Activated T-cell treated with anti-CD3 and anti-CD28 coated beads for 48 hours (primary cell): ENCODE data around the gene CEP20.
"Not testable (repeated sequence)": the region's sequence is repeated elsewhere in the genome, so short reads cannot be mapped to it uniquely, and the experiment has no call there.

ENCODE experiments used
- DNase-seq: peaks from one replicate; pipeline ENCODE4 v3.0.0-alpha.2; 2020; ENCODE audit warnings: low read depth

Gene CEP20, protein sequence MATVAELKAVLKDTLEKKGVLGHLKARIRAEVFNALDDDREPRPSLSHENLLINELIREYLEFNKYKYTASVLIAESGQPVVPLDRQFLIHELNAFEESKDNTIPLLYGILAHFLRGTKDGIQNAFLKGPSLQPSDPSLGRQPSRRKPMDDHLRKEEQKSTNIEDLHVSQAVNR

GRCh38 chr16:15888072-15888976 lies at the start of gene CEP20:
Gene CEP20, minus strand, starts transcription at chr16:15888603. Its CDS starts 18 bp downstream, at chr16:15888585.
- peak; percentile 99 for DNase-seq

GRCh38 chr16:15936809-15937208 lies 48.4 kb upstream of the CEP20 start:
- DNase-seq, result not testable (repeated sequence)

DNA sequence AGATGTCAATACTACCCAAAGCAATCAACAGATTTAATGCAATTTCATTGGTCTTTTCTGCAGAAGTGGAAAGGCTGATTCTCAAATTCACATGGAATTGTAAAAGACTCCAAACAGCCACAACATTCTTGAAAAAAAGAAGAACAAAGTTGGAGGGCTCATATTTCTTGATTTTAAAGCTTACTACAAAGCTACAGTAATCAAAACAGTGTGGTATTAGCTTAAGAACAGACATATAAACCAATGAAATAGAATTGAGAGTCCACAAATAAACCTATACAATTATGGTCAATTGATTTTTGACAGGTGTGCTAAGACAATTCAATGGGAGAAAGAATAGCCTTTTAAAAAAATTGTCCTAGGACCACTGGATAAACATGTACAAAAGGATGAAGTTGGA lies 46.6 kb upstream of the CEP20 start:
- no peak for DNase-seq

- no peak for DNase-seq
Observed at GRCh38 chr16:15933781-15934180, 45.4 kb upstream of the CEP20 start.

GRCh38 chr16:15932939-15933338 lies 44.5 kb upstream of the CEP20 start:
- no peak for DNase-seq

DNA sequence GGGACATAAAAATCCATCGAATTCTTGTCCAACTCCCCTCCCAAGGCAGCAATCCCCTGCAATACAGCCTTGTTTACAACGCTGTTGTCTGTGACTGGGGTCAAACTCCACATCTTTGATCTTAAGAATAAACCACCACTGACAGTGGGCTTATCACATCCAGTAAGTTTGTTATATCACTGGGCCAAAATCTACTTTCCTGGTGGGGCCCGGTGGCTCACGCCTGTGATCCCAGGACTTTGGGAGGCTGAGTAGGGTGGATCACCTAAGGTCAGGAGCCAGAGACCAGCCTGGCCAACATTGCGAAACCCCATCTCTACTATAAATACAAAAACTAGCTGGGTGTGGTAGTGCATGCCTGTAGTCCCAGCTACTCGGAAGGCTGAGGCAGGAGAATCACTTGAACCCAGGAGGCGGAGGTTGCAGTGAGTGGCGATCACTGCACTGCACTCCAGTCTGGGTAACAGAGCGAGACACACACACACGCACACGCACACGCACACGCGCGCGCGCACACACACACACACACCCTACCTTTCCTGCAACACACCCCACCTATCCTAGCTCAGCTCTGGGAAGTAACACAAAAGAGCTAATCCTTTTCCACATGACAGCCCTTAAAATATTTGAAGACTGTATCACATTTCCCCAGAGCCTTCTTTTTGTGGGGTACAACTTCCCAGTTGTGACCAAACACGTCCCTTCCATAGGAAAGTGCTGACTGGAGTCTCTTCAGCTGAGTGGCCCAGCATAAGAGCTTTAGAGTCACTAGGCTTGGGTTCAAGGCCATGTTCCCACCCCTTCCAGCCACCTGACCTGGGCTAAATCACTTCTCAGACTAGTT lies 40.1 kb upstream of the CEP20 start:
- DNase-seq, result no peak

- no peak for DNase-seq
Observed at GRCh38 chr16:15925631-15926030, 37.2 kb upstream of the CEP20 start.

DNA sequence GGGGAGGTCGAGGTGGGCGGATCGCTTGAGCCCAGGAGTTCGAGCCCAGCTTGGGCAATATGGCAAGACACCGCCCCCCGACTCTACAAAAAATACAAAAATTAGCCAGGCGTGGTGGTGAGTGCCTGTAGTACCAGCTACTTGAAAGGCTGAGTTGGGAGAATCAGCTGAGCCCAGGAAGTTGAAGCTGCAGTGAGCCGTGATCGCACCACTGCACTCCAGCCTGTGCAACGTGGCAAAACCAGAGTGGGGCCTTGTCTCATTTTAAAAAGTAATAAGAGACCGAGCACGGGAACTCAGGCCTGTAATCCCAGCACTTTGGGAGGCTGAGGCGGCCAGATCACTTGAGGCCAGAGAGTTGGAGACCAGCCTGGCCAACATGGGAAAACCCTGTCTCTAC lies 36.6 kb upstream of the CEP20 start:
- DNase-seq, result no peak

DNA sequence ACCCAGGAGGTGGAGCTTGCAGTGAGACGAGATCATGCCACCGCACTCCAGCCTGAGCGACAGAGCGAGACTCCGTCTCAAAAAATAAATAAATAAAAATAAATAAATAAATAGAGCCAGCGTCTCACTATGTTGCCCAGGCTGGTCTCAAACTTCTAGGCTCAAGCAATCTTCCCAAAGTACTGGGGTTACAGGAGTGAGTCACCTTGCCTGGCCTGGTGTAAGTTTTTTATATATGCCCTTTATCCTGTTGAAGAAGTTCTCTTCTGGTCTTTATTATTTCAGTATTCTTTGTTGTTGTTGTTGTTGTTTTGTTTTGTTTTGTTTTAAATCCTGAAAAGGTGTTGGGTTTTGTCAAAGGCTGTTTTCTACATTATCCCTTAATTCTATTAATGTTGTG lies 30.9 kb upstream of the CEP20 start:
- no peak for DNase-seq

GRCh38 chr16:15918314-15918713 lies 29.9 kb upstream of the CEP20 start:
- not testable (repeated sequence) for DNase-seq

- no peak for DNase-seq
Observed at GRCh38 chr16:15916323-15916722, 27.9 kb upstream of the CEP20 start.

DNA sequence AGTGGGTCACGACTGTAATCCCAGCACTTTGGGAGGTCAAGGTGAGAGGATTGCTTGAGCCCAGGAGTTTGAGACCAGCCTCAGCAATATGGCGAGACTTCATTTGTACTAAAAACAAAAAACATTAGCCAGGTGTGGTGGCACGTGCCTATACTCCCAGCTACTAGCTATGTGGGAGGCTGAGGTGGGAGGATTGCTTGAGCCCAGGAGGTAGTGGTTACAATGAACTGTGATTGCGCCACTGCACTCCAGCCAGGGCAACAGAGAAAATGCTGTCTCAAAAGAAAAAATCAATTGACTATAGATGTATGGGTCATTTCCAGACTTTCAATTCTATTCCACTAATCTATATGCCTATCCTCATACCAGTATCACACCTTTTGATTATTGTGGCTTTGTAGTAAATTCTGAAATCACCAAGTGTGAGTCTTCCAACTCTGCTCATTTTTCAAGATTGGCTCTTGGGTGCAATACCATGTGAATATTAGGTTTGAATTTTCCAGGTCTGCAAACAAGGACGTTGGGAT lies 27.2 kb upstream of the CEP20 start:
- no peak for DNase-seq

DNA sequence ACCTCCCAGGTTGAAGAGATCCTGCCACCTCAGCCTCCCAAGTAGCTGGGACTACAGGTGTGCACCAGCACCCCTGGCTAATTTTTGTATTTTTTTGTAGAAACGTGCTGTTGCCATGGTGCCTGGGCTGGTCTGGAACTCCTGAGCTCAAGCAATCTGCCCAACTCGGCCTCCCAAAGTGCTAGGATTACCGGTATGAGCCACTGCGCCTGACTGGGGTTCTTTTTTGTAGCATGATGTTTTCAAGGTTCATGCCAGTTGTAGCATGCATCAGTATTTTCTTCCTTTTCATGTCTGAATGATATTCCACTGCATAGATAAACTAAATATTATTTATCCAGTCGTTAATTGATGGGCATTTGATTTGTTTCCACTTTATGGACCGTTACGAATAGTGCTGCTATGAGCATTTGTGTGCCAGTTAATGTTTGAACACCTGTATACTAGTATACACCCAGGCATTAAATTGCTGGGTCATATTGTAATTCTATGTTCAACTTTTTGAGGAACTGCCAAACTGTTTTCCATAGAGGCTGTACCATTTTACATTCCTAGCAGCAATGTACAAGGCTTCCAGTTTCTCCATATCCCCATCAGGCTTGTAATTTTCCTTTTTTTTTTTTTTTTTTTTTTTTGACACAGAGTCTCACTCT lies 24.8 kb upstream of the CEP20 start:
- no peak for DNase-seq

GRCh38 chr16:15911198-15911597 lies 22.8 kb upstream of the CEP20 start:
- DNase-seq, result no peak

- DNase-seq, result peak; percentile 44
Observed at GRCh38 chr16:15907863-15908478, 19.6 kb upstream of the CEP20 start.

- DNase-seq, result no peak
Observed at GRCh38 chr16:15906439-15906838, 18.0 kb upstream of the CEP20 start.

GRCh38 chr16:15903960-15904359 lies 15.6 kb upstream of the CEP20 start:
- no peak for DNase-seq

DNA sequence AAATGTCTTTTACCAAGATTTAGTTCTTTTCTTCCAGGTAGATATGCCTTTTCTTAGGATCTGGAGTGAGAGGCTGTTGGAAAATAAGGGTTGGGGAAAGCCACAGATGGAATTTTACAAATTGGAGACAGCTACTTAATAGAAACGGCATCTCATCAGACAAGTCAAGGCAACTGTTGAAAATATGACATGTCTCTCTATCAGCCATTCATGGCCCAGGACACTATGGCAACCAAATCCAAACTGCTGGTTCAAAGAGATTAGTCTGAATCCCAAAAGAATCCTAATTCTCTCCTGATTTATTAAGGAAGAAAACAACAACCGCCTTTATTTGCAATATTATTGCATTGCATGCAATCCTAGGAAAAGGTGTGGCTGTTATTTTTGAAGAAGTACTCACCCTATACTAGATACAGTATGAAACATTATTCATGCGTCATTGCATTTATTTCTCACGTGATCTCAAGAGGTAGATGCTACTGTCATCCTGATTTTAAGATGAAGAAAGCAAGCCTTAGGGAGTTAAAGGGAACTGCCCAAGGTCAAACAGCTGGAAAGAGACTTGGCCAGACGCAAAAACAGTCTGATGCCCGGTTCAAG lies 12.6 kb upstream of the CEP20 start:
- no peak for DNase-seq

DNA sequence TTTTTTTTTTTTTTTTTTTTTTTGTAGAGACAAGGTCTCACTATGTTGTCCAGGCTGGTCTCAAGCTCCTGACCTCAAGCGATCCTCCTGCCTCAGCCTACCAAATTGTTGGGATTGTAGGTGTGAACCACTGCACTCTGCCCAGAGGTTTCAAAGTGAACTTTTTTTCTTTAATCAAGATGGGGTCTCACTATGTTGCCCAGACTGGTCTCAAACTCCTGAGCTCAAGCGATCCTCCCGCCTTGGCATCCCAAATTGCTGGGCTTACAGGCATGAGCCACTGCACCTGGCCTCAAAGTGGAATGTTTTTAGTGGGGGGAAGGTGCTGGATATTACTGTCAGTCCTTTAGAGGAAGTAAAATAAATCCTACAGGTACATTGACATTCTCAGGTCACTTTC lies 12.0 kb upstream of the CEP20 start:
- DNase-seq, result no peak

DNA sequence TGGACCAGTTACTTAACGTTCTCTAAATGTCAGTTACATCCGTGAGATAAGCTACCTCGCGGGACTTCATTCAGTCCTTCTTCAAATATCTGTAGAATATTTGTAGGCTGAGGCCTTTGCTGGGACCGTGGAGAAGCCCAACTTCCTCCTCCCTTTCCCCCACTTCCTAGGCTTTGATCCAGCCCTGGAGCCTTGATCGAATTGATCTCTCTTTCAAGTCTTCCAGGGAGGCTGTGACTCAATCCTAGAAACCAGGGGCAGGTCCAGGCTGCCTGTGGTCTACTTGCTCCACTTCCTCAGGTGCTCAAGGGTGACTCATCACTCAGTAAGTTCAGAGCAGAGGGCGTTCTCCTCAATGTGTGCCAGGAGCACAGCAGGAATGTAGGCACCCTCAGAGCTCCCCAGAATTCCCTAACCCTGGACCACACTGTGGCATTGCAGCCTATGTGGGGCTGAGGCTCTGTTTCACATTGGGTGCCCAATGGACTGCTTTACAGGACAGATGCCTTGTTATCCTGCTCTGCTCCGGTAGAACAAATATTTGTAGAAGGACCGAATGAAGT lies 11.2 kb upstream of the CEP20 start:
- peak; percentile 41 for DNase-seq

DNA sequence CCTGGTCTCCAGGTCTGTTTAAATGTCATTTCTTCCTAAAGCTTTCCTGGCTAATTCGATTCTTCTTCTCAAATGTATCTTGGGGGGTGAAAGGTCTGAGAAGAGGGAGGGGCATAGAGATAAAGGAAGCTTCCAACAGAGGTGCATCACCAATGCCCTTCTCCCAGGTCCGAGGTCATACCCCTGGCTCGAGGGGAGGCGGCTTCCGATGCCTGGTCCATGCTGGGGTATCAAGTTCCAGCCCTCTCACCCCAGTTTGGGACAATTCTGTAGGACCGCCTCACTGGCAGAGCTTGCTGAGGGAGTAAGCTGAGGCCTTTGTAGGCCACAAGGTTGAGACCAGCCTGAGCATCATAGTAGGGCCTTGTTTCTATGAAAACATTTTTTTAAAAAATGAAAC lies 10.3 kb upstream of the CEP20 start:
- DNase-seq, result no peak
